NB4 (cell line): ENCODE measurements around the gene RER1.

Experiments
- DNase-seq: peaks from one replicate; pipeline ENCODE4 v3.0.0; 2010; ENCODE audit warnings: low read depth
- H3K4me3 ChIP-seq: one replicate; pipeline ENCODE4 v1.5.1; 2011; ENCODE audit warnings: mild to moderate bottlenecking, low read depth, low read length, moderate library complexity
- CTCF ChIP-seq: IDR thresholded peaks from one replicate; pipeline ENCODE4 v1.5.1; 2012; ENCODE audit warnings: low read depth, low read length
- MAX ChIP-seq: IDR thresholded peaks from 2 replicates; pipeline ENCODE4 v1.6.1; 2011; ENCODE audit warnings: low read depth, low read length
- MYC ChIP-seq: IDR thresholded peaks from 2 replicates; pipeline ENCODE4 v1.6.1; 2011; ENCODE audit warnings: low read depth, low read length
- POLR2A ChIP-seq: IDR thresholded peaks from 2 replicates; pipeline ENCODE4 v1.6.1; 2011; ENCODE audit warnings: mild to moderate bottlenecking; ENCODE audit not compliant: insufficient read length; ENCODE audit errors: extremely low read depth

RER1 gene

GRCh38 chr1:2375923-2376260 lies 15.7 kb upstream of the RER1 start:
- no peak for DNase-seq
- TF ChIP-seq POLR2A (no peak), MYC (no peak), CTCF (no peak), MAX (no peak)
- no peak overlapping the region for H3K4me3 ChIP-seq

GRCh38 chr1:2376261-2376741 lies 15.3 kb upstream of the RER1 start:
- DNase-seq = no peak
- H3K4me3 ChIP-seq = no peak overlapping the region
- TF ChIP-seq MYC (no peak), MAX (no peak), CTCF (no peak), POLR2A (no peak)

- TF ChIP-seq POLR2A (no peak), MYC (no peak), MAX (no peak), CTCF (no peak)
- no peak for DNase-seq
- no peak overlapping the region for H3K4me3 ChIP-seq
Observed at GRCh38 chr1:2376931-2377672, 14.5 kb upstream of the RER1 start.

- no peak for TF ChIP-seq POLR2A
- no peak for TF ChIP-seq CTCF
- TF ChIP-seq MAX = no peak
- no peak for TF ChIP-seq MYC
- no peak for DNase-seq
- no peak overlapping the region for H3K4me3 ChIP-seq
Observed at GRCh38 chr1:2377751-2378440, 13.7 kb upstream of the RER1 start.

GRCh38 chr1:2378441-2378851 lies 13.2 kb upstream of the RER1 start:
- TF ChIP-seq MYC (no peak), CTCF (no peak), POLR2A (no peak), MAX (no peak)
- no peak for DNase-seq
- H3K4me3 ChIP-seq = no peak overlapping the region
